Limb (tissue), 2 donors: ENCODE results near the gene INSM1.
"Not testable (repeated sequence)": the region's sequence is repeated elsewhere in the genome, so short reads cannot be mapped to it uniquely, and the experiment has no call there.

ENCODE experiments used
- DNase-seq, 2 donors: peaks; one replicate each; pipeline ENCODE4 v3.0.0-alpha.2; 2016; ENCODE audit errors: extremely low spot score in 2 of 2

Gene INSM1, protein sequence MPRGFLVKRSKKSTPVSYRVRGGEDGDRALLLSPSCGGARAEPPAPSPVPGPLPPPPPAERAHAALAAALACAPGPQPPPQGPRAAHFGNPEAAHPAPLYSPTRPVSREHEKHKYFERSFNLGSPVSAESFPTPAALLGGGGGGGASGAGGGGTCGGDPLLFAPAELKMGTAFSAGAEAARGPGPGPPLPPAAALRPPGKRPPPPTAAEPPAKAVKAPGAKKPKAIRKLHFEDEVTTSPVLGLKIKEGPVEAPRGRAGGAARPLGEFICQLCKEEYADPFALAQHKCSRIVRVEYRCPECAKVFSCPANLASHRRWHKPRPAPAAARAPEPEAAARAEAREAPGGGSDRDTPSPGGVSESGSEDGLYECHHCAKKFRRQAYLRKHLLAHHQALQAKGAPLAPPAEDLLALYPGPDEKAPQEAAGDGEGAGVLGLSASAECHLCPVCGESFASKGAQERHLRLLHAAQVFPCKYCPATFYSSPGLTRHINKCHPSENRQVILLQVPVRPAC

DNA sequence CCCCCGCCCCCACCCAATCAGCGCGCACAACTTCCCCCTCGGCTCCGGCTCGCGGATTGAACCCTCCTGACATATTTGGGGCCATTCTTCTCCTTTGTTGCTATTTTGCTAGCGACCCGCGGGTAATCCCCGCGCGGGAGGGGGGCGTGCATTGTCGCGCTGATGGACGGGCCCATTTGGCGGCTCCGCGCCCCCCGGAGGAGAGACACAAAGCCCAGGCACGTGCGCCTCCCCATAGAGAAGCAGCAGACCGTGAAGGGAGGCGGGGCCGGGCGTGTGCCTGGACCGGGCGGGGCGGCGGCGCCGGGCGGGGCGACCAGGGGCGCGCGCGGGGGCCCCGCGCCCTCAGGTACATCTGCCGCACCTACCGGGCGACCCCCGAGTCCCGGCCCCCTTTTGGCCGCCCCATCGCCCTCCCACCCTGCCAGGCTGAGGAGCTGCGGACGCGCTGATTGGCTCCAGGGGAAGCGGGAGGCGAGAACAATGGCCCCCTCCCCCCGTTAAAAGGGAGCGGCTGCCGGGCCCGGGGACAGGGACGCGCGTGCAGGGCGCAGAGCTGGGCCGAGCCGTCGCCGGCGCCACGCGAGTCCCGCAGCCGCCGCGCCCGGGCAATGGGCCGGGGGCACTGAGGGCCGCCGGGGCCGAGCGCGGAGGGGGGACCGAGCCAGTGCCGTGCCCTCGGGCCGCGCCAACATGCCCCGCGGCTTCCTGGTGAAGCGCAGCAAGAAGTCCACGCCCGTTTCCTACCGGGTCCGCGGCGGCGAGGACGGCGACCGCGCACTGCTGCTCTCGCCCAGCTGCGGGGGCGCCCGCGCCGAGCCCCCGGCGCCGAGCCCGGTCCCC is at the start of gene INSM1:
Gene INSM1, plus strand, starts transcription at position 530 of the 843 bp plus-strand sequence. Its CDS starts 164 bp downstream, at position 694.
- DNase-seq, result peak in 1 of 2 donors; percentile 75

DNA sequence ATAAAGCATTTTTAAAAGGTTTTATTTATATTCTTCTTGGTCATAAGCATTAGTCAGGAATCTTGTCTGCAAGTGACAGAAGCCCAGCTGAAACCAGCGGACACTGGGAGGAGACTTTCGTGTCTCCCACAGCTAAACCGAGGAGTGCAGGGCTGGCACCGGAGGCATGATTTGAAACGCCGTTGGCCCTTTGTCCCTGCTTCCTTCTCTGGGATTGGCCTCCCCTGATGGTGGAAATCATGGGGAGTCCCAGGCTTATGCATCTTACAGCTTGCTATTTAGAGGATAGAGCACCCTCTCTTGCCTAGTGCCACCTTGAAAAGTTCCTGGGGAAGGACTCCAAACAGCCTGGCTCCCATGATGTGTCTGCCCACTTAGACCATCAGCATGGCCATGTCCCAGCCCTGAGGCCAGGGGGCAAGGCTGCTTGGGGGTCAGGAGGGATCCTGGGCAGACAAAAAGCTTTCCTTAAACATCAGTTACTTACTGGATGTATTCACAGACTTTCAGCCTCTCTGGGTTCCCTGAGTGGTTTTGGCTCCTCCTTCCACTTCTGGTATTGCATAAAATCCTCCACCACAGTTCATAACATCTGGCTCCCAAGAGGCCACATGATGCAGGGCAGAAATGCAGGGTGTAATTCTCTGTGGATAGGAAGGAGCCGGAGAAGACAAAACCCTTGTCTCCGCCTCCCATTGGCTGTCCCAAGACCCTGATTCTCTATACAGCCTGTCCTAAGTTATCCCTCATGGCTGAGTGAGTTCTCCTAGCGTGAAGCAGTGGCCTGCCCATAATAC is 49.3 kb upstream of the INSM1 start:
- no peak for DNase-seq

DNA sequence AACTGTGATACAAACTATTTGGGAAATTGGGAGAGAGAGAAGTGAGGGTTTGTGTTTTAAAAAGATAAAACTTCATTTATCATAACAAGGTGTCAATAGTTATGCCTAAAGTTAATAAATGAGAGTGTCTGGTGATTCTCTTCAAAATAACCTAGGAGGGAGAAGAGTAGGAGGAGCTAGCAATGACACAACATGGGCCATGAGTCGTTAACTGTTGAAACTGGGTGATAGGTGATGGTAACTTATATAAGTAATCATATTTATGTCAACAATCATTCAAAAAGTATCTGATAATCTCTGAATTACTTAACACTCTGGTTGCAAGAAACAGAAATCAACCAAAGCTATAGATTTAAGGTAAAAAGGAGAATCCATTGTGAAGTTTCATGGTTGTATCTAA is 46.8 kb upstream of the INSM1 start:
- DNase-seq, result no peak

DNA sequence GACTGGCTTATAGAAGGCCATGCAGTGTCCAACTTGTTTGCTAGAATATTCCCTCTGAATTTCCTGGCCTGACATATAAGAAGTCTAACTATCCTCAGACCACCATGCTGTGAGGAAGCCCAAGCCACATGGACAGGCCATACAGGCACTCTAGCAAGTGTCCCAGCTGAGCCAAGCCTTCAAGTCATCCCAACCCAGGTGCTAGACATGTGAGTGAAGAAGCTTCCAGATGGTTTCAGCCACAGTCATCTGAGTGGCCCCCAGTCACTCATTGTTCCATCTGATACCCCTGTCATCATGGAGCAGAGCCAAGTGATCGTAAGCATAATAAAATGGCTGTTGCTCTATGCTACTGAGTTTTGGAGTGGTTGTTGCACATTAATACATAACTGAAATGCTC is 46.0 kb upstream of the INSM1 start:
- DNase-seq, result no peak

DNA sequence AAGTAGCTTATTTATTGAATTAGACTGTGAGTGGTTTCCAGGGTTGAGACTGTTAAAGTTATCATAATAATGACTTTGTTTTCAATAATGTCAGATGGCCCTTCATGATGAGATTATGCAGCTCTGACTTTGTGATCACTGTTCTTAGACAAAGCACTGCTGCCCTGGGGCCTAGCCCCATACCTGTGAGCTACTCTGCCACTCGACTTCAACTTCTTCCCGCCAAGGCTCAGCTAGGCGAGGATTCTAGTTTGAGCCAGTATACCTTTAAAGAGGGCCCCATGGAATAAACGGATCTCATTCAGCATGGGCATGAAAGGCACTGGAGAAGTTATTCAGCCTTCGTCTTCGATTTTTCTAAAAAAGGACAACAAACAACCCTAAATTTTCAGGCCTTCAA is 45.0 kb upstream of the INSM1 start:
- no peak for DNase-seq

DNA sequence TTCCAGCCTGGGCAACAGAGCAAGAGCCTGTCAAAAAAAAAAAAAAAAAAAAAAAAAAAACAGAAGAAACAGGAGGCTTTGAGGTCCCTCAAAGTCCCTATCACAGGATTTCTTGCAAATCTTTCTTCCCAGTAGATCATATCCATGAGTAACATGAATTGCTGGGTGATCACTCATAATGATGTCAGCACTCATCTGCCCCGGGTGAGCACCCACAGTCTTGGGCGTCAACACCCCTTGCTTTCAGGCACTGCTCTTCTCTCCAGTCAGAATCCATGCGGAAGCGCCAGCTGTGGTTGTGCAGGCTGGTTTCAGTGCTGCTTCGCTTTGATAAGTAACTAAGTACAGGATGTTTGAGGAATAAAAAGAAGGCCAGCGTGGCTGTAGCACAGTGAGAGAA is 40.2 kb upstream of the INSM1 start:
- no peak for DNase-seq

DNA sequence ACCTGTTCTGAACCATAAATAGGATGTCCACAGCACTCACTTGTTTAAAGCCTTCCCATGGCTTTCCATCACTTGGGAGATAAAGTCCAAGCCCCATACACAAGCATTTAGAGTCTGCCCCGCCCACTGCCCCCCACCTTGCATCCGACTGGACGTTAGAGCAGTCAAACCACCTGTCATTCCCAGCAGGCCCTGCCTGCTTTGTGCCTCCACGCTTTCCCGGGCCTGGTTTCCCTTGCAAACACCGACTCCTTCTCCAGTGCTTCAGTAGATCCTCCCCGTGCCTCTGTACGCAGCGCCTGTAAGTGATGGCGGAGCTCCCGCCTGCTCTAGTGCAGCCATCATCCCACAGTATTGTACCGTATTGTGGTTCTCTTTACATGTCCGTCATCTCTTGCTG is 38.3 kb upstream of the INSM1 start:
- no peak for DNase-seq

DNA sequence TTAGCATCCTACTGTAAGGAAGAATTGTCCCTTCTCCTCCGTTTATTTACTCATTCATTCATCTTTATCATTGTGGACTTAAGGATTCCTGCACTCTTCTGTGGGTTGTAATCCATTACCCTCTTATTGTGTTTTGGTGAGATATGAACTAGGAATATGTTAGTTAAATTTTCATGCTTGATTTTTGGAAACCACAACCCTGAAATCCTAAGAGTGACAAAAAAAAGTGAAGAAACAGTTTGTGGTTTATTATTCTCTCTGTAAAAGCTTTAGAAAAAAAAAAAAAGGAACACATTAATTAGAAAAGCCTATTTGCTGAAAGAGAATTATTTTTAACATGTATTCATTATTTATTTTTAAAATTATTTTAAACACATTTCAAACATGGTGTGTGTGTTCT is 36.7 kb upstream of the INSM1 start:
- no peak for DNase-seq

DNA sequence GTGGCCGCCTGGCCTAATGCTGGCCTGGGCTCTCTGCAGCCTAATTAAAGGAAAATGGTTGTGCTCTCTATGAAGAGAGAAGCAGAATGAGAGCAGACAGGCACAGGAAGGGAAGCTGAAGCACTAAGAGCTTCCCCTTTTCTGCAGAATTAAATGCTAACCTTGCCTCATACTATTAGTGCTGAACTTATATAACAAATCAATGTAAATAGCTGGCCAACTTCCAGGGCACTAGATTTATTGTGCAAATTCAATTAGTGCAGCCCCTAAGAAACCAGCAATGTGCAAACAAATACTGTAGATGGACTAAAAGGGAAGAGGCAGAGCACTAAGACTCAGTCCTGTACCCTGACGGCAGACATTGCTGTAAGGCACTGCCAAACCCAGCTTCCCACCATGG is 36.1 kb upstream of the INSM1 start:
- DNase-seq, result no peak

DNA sequence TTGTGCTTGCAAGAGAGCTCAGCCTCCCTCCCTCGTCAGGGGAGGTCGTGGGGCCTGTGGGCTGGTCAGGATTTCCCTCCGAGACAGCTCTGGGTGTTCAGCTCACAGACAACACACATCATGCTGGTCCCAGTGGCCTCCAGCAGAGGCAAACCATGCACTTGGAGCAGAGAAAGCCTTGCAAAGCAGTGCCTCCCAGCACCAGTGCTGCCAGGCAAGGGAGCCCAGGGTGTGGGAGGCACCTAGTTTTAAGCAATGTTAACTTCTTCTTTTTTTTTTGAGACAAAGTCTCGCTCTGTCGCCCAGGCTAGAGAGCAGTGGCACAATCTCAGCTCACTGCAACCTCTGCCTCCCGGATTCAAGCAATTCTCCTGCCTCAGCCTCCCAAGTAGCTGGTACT is 34.0 kb upstream of the INSM1 start:
- DNase-seq, result no peak

DNA sequence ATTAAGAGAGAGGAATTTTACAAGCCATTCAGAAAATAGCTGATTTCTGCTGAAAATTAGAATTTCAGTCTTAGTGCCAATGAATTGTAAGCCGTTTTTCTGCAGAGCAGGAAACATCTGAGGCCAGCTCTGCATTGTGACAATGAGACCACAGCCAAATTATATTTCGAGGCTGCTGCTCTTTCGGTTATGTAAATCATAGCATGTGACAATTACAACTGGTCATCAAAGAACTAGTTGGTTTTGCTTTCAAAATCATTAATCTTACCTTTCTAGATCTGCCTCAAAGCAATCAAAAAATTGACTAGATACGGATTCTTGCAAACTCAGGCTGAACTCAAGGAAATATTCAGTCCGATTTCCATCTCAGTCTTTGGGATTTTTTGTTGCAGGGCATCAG is 33.4 kb upstream of the INSM1 start:
- no peak for DNase-seq

DNA sequence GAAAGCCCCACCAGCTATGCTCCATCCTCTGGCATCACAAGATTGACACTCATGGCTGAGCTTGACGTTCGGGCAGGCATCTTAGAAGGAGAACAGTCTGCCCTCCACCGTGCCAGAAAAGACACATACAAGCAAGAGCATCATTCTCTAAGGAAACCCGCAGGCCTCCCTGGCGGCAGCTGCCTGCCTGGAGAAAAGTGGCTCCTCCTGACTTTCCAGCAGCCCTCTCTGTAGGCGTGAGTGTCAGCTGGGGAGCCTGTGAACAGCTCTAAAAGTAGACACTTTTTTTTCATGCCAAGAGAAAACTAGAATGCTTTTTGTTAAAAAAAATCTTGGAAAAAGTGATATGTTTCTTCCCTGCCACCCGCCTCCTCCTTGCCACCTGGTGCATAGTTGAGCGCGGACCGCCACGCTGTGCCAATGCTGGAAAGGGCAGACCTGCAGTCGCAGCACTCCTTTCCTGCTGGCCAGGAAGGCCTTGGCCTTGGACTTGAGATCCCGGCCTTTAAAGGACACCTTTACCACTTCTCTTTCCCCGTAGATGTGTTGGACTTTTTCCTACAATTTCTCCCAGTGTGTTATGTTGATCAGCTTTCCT is 29.7 kb upstream of the INSM1 start:
- no peak for DNase-seq

DNA sequence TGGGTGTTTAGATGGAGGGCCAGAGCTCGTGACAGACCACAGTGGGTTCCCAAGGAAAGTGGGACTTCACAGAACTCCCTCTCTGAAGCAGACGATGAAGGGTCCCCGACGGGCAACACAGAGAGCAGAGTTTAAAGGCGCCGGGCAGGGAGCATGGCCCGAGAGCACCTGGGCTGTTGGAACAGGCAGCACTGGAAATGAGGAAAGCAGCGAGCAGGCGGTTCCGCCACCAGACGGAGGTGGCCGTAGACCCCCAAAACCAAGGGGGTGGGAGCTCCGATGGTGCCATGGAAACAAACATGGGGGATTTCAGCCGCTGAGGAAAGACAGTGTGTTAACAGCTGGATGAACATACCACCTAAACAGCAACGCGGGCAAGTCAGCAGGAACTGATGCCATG is 27.5 kb upstream of the INSM1 start:
- no peak for DNase-seq

DNA sequence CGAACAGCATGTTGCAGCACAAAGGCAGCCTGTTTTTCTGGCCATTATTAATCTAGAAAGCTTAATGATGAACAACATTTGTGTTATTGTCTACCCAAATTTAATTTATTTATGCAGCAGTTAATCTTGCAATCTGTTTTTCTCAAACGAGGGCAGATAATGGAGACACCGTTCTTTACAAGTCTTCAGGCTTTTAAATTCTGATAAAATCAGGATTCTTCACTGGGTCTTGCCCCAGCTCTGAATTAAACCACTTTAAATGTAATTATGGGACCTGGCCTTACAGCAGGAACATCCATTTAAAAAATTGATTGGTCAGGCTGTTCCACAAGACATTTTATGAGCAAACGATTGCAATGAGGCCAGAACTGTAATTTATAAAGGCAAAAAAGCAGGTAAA is 26.5 kb upstream of the INSM1 start:
- DNase-seq, result no peak

DNA sequence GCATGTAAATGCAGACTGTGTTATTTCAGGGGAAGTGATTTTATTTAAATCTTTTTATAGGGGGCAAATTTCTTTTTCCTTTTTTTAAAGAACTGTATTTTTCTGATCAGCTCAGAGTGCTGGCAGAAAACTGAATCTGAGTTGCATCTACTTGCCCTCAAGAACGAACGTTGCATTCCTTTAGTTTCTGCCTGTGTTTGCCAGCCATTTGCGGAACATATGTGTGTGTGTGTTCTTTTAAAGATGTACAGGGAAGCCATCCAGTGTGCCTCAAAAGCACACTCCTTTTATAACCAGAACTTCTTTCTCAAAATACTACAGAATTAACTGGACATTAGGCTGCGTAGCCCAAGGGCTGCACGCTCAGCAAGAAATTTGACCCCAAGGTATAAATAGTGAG is 25.8 kb upstream of the INSM1 start:
- DNase-seq, result peak in 1 of 2 donors; percentile 14

DNA sequence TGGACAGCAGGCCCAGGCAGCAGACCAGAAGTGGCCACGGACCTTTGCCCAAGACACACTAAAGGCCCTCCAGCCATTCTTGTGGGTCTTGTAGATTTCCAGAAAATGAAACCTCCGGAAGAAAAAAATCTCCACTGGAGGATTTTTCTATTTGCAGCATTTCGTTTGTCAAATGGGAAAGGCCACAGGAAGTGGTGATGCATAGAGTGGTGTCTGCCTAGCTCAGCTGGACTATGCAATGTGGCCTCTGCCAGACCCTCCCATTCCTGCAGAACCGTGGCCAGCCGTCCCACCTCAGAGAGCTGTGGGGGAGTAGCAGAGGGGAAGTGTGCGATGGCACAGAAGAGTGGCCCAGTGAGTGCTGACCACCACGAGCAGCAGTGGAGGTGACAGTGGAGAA is 24.0 kb upstream of the INSM1 start:
- DNase-seq, result no peak

DNA sequence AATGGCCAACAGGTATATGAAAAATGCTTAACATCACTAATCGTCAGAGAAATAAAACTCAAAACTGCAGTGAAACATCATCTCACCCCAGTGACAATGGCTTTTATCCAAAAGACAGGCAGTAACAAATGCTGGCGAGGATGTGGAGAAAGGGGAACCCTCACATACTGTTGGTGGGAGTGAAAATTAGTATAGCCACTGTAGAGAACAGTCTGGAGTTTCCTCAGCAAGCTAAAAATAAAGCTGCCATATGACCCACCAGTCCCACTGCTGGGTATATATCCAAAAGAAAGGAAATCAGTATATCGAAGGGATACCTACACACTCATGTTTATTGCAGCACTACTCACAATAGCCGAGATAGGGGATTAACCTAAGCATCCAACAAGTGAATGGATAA is 23.4 kb upstream of the INSM1 start:
- DNase-seq, result no peak

DNA sequence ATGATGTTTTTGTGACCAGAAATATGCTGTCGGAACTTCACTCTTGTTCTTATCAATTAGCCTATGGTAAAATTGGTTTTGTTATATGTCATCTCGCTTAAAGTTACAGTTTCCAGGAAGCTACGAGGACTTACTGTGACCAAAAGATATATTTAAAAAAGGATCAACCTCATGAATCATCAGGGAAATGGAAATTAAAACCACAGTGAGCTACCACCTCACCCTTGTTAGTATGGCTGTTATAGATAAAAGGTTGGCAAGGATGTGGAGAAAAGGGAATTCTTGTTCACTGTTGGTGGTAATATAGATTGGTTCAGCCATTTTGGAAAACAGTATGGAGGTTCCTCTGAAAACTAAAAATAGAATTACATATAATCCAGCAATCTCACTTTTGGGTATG is 14.3 kb upstream of the INSM1 start:
- no peak for DNase-seq

DNA sequence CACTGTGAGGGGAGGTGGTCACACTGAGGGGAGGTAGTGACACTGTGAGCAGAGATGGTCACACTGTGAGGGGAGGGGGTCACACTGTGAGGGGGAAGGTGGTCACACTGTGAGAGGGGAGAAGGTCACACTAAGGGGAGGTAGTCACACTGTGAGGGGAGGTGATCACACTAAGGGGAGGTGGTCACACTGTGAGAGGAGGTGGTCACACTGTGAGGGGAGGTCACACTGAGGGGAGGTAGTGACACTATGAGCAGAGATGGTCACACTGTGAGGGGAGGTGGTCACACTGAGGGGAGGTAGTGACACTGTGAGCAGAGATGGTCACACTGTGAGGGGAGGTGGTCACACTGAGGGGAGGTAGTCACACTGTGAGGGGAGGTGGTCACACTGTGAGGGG is 12.4 kb upstream of the INSM1 start:
- DNase-seq, result not testable (repeated sequence)

DNA sequence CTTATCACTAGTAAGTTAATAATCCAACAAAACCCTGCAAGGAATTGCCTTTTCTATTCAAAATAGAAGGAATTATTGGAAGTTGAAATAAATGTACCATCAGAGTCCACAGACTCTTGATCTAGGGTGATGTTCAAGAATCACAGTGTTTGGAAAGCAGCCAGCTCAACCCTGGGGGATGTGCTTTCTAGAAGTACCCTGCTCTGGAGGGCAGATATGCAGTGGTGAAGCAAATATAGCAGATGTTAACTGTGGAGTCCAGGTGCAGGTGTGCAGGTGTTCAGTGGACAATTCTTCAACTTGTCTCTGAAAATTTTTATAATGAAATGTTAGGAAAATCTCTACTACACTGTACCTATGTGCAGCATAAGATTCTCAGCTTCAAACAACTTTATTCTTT is 9.1 kb upstream of the INSM1 start:
- no peak for DNase-seq

DNA sequence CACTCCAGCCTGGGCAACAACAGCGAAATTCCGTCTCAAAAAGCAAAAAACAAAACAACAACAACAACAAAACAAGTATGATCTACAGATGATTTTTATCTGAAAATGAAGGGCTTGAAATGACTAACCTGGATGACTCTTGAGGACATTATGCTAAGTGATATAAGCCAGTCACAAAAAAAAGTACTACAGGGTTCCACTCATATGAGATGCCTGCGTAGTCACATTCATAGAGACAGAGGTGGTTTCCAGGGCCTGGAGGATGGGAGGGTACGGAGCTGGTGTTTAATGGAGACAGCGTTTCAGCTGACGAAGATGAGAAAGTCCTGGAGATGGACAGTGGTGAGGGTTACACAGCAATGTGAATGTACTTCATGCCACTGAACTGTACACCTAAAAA is 8.3 kb upstream of the INSM1 start:
- no peak for DNase-seq
